HG03064 (cell line): ENCODE data around the gene SNX20.

ENCODE experiments used
- ATAC-seq: cut with Tn5 transposase; IDR thresholded peaks from one replicate; pipeline ENCODE4 v1.9.1; 2021; ENCODE audit warnings: low read depth; ENCODE audit not compliant: unreplicated experiment

SNX20 gene

DNA sequence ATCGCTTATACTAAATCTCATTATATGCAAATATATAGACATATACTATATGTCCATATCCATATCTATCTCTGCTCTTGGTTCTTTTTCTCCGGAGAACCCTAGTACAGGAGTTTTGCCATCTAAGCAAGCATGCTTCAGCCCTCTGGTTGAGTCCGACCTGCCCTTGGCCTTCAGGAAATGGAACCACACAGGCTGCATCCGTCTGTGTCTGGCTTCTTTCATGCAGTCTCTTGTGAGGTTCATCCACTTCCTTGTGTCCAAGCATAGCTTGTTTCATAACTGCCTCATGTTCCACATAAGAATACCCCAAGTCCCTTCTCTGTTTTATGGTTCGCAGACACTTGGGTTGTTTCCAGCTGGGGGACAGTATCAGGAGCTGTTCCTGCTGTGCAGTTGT lies 16.8 kb downstream of the SNX20 start:
- no peak for ATAC-seq

DNA sequence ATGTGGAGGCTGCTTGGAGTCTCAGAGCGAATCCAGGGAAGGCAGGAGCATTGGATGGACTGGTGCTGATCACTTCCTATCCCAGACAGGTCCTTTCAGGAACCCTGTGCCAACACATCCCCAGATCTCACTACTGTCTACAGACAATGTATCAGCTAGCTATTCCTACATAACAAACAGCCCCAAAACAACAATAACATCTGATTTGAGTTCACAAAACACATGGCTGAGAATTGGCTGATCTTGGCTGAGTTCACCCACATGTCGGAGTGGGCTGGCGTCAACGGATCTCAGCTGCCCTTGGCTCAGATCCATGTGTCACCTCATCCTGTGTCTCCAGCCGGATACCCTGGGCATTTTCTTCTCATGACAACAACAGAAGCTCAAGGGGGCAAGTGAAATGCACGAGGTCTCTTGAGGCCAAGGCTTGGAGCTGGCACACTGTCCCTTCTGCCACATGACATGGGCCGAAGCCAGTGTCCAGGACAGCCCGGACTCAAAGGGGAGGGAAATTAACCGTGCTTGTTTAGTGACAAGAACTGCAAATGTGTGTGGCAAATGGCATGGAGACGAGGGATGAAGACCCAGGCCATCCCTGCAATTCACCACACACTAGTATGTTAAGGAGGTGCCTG lies 18.7 kb downstream of the SNX20 start:
- ATAC-seq: no peak

DNA sequence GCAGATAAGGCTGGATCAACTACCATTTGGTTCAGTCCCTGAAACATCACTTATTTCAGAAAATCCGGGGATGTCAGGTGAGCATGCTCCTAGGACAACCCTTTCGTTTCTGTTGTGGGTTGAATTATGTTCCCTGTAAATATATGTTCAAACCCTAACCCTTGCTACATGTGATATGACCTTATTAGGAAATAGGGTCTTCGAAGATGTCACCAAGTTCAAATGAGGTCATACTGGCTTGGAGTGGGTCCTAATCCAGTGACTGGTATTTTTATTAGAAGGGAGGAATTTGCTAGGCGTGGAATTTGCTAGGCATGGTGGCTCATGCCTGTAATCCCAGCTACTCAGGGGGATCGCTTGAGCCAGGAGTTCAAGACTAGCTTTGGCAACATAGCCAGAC lies 21.3 kb downstream of the SNX20 start:
- no peak for ATAC-seq

DNA sequence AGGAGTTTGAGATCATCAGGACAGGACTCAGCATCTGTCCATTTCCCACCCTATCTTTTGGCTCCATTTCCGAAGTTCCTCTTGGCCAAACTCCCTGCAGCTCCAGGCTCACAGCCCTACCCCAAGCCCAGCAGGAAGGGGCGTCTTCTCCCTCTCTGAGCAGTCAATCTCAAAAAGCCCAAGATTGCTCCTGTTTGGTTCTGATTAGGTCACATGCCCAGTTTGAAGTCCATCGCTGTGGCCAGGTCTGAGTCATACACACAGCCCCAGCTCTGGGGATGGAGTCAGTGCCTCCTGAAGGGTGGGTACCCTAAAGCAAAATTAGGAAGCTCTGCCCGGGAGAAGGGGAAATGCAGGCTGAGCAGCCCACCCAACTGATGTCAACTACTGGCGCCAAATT lies 23.9 kb downstream of the SNX20 start:
- ATAC-seq: no peak

DNA sequence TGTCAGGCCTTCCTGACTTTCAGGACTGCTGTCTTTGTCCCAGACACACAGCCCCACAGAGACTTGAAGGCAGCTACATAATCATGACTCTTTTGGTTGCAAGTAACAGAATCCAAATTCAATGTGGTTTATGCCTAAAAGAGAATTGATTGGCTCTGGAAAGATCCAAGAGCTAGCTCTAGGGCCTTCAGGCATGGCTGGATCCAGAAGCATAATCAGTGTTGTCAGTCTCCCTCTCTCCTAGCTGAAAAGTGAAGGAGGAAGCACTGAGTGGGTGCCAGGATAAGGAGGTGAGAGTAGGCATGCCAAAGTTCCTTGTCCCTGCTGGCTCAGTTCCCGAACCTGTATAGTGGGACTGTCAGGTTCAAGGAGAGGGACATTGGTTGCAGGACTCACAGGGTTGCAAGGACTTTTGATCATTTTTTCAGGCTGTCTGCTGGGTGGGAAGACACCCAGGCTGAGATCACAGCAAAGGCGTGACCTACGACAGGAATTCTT lies 25.5 kb downstream of the SNX20 start:
- no peak for ATAC-seq

DNA sequence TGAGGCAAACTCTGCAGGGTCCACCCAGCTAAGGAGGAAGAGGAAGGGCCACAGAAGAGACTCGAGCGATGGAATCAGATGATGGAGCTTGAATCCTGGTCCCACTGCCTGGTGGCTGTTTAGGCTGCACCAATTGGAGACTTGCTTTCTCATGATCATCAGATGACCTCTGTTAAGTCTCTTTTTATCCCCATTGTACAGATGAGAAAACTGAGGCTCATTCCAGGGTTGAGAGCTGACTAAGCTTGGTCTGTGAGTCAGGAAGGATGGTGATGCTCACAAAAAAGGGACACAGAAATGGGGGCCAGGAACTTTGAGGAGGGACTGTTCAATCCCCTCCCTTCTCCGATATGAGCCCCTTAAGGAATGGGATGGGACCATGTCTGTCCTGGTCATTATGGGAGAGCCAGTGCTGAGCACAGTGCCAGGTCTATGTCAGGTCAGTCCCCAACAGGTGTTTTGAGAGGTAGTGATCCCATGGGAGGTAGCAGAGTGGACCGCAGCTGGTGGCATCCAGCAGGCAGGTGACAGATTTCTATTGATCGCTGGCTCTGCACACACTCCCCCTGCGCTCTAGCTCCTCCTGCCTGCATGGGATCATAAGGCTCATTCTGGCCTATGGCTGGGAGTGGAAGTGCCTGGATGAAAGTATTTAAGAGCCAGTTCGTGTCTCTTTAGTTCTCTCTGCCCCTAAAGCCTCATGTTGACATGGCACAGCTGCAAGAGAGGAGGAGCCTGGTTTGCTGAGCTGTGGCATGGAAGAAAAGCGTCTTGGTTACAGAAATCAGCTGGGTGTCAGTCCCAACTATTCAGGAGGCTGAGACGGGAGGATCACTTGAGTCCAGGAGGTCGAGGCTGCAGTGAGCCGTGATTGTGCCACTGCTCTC lies 27.2 kb downstream of the SNX20 start:
- no peak for ATAC-seq

DNA sequence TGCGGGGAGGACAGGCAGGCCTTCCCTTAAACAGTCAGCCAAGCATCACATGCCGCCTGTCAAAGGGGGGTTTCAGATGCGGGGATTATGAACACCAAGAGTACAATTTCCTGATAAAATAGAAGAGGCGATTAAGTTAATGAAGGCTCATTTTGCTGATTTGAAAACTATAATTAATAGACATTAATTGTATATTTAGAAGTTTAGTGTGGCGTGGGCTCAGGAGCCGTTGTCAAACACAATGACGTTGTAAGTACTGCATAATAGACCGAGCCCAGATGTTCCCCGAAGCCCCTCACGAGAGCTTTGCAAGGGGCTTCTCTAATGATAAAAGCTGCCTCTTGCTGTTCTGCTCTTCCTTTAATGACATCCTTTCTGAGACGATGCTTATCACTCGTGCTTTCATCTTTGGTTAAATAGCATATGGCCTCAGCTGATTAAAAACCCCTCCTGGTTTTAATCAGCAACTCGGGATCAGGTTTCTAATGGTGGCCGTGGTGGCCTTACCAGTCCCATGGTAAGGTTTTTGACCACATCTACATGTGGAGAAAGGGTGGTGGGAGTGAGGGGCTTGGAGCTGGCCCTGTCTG lies 28.2 kb downstream of the SNX20 start:
- ATAC-seq: no peak

DNA sequence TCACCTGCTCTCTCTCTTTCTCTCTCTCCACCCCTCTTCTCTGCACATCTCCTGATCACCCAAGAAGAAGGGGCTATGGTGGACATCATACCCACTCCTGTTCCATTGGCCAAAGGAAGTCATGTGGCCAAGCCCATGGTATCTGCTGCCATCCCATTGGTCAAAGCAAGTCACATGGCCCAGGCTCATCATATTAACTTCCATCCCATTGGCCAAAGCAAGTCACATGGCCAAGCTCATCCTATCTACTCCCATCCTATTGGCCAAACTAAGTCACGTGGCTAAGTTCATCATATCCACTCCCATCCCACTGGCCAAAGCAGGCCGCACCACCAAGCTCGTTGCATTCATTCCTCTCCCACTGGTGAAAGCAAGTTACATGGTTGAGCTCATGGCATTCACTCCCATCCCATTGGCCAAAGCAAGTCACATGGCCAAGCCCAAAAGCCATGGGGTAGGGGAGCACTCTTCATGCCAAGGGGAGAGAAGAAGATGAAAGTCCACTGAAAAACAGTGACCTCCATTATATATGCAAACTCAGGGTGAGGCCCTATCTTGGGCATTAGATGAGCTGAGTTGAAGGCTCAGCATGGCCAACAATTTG lies 29.2 kb downstream of the SNX20 start:
- no peak for ATAC-seq

DNA sequence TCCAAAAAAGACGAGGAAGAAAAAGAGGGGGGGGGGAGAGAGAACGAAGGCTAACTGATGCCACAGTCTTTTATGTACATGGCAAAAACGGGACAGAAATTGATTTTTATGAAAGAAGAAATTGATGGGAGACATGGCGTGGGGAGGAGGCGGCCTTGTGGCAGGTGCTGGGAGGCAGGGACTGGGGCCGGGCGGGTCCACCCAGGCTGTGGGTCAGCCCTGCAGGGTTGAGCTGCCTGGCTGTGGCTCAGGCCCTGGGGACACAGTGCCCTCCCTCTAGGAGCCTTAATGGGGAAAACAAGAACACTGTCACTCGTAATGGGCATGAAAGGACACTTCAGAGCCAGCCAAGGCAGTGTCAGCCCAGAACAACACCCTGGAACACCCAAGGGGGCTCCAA lies 34.8 kb downstream of the SNX20 start:
- no peak for ATAC-seq

DNA sequence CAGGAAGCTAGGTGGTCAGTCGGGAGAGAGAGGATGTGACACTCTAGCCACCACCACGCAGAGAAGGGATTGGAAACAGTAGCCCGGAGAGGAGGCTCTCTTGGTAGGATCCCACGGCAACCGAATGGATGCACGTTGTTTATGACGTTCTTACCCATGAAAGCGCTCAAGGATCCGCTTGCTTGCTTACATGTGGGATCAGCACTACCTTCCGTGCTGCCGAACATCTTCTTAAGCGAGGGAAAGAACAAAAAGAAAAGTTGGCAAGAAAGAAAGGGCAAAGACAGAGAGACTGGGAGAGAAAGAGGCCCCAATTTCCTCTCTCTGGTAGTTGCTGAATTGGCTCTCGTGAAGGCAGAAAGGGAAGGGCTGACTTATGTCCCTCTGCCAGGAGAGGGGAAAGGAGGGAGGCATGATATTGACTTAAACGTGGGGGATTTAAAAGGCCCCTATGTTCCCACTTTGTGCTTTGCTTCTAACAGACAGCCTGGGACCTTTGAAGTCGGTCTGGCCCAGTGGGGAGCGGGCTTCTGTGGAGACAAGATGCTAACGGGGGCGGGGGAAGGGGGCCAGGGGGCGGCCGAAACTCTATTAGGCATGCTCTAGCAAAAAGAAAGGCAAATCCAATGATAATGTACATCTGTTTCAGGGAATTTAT lies 35.4 kb downstream of the SNX20 start:
- no peak for ATAC-seq

DNA sequence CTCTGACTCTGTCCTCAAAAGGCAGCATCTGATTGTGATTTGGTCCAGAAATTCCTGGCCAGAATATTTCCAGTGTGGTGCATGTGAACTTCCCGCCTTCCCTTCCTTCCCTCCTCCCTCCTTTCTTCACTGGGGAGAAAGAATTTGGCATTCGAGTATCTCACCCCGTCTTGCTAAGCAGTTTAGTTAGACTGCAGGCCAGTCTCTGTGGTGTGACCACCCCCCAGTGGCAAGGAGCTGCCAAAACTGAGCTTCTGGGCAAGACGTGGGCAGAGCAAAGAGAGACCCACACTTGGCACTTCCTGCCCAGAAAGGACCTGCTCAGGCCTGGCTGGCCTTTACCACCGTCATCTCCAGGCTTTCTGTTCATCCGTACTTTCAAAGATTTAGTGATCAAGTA lies 36.4 kb downstream of the SNX20 start:
- ATAC-seq: no peak

DNA sequence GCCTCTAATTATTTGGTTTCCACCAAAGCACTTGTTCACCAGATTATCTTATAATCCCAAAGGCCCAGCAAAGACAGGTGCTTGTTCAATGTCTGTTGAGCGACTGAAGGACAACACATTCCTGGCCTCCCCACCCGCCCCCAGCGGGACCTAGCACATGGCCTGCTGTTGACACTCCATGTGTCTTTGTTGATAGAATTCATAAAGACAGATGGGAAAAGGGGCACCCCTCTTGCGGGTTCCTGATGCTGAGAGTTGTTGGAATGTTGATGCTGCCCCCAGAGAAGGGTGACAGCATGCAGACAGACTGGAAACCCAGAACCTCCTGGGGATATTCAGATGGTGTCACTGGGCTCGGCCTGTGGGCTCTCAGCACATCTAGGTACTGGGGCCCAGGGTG lies 36.9 kb downstream of the SNX20 start:
- no peak for ATAC-seq

DNA sequence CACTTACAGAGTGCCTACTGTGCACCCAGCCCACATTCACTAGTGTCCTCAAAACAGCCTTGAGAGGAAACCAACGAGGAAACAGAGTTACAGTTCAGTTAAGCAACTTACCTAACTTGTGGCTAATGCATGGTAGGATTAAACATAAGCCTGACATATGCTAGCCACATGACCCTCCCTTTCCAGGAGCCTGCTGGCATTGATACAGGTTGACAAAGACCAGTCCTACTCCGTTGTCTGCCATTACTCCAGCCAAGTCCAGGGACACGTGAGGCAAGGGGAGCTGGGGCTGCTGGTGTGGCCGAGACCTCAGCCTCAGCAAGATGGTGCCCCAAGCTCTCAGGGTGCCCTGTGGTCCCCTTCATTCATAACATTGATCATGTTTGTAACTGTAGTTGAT lies 37.9 kb downstream of the SNX20 start:
- ATAC-seq: no peak

DNA sequence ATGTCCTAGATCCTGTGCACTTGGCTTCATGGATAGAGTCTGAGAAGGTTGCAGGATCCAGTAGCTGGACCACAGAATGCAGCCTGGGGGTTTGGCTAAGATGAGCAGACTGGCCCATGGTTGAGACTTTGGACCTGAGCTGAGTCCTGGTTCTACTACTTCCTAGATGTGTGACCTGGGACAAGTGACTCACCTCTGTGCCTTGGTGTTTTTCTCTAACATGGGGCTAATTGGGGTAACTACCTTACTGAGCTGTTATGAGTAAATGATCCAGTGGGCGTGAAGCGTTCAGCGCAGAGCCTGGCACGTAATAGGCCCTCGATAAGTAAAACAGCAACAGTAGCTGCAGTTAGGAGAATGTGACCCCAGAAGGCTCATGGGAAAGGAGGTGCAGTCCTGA lies 38.8 kb downstream of the SNX20 start:
- ATAC-seq: no peak

DNA sequence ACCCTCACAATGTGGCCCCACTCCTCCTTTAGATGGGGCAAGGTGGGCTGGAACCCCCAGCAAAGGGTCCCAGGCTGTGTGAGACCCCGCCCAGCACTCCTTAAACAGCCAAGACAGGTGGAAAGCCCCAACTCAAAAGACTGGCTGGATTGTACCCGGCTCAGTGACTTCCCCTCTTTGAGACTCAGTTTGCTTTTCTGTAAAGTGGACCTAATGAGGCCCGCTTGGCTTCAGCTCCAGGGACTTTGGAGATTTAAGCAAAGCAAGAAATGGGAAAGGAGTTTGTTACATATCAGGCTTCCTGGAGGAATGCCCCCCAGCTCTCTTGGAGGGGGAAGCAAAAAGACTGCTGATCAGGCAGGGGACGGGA lies 39.3 kb downstream of the SNX20 start:
- ATAC-seq: no peak

DNA sequence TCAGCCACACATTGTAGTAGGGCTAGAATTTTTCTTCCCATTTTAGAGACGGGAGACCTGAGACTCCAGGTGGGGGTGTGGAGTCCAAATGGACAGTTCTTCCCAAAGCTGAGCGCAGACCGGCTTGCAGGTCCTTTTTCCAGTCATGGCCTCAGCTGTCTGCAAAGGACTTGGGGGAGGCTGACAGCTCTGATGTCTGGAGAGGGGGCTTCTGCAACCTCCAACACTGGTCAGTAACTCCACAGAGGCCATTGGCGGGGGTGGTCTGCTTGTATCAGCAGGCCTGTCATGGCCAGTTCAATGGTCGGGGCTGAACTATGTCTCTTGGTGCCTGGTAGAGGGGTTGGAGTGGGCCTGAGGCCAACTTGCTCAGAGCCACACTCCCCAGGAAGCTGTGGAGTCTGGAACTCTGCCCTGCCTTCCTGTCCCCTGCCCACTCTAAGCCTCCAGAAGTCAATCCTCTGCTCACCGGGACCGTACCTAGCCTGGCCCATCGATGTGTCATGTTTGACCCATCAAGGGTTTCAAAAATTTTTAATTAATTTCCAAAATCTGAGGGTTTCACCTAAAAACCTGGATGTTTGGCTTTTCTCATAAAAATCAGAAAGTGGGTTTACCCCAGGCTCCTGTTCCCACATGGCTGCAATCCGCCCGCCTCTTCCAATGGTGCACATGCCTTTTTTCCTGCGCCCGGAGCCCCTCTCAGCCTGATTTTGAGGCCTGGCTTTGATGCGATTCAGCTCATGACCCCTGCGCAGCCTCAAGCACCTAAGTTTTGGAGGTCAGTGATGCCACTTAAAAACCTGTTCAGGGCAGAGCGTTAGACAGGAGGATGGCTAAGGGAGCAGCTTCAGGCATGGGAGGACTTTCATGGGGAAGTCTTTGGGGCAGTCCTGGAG lies 39.9 kb downstream of the SNX20 start:
- ATAC-seq: no peak

DNA sequence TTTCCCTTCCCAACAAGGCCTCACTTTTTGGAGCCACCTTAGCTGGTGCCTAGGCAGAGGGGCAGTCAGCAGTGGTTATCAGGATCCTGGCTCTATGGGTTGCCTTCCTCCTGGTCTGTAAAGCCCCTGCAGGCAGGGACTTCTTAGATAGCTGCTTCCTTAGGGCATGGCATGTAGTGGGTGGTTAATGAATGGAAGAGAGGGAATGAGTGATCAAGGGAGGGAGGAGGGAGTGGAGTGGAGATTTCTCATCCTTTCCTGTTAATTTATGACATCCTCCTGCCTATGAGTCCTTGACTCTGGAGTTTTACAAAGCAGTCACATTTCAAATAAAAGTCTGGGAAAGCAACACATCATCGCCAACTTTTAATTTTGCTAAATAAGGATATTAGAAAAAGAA lies 40.7 kb downstream of the SNX20 start:
- no peak for ATAC-seq

DNA sequence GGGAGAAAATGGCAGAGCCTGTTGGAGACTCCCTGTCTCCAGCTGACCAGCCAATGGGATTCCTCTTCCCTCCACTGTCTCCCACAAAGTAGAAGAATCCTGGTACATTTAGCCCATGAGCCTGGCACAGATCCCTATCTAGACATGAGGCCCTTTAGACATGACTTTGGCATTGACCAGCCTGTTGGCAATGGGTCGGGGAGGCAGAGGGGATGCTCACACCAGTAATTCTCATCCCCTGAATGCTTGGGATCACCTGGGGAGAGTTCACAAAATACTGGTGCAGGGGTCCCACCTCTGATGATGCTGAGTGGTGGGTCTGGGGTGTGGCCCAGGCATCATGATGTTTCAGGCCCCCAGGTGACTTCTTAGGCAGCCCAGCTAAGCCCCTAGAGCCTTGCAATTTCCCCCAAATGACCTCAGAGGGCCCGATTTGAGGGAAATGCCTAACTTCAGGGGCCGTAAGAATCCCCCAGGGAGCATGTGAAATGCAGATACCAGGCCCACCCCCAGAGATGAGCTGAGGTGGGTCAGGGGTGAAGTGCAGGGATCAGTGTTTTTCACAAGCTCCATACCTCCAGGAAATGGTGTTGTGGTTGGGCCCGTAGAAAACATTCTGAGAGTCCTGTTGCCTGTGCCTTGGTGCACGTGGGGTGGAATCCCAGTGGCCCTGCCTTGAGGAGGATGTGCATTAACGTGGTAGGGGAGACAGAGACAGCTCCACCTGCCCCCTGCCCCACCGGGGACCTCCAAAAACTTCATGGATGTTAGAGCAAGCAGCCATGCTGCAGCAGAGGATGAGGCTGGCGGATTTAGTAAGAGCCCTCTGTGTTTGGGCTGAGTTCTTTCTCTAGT lies 42.1 kb downstream of the SNX20 start:
- ATAC-seq: no peak
